ENCODE data around the gene DOCK1.
A peak's percentile ranks its signal among the peaks of the same experiment; 100 is the strongest.

DOCK1 gene

DNA sequence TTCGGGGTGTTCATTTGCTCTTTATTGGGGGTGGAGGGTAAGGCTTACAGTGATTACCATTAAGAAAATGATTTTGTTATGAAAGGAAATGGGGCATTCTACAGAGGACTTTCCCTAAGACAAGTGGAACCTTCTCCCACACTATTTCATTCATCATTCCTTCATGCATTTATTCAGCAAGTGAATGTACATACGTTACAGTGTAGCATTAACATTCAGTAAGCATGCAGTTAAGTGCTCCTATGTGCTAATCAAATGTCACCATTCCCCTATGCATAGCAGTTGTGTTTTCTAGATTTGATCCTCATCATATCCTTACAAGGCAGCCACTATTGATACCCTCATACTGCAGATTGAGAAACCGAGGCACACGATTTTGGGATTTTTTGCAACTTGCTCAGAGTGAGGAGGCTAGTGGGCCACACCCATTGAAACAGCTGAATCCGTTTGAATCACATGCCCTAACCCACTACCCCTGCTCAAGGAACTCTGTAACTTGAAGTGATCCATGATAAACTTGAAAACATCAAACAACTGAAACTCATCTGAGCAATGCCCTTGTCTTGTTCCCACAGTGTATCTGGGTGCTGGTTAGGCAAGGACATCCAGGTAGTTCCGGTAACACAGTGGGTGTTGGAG, 274.5 kb downstream of the DOCK1 start:
- DNase-seq (ENCODE audit: low read depth): no peak

DNA sequence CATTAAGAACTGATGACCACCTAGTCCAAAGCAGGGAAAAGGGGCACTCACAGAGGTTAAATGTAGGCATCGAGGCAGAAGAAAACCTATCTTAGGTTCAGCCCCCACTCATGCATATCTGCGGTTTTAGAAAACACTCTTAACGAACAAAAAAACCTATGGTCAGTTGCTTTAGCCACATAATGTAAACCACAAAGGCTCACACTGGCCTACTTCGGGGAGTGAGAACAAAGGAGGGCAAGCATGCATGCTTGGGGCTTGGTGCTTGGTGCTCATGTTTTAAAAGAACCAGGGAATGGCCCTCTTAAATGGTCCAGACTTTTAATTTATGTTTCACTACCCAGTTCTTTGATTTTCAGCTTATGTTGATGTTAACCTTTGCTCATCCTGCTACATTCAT, 276.9 kb downstream of the DOCK1 start:
- no peak for DNase-seq (ENCODE audit: low read depth)

GRCh38 chr10:127184582-127184981, 279.4 kb downstream of the DOCK1 start:
- DNase-seq (ENCODE audit: low read depth): no peak

DNA sequence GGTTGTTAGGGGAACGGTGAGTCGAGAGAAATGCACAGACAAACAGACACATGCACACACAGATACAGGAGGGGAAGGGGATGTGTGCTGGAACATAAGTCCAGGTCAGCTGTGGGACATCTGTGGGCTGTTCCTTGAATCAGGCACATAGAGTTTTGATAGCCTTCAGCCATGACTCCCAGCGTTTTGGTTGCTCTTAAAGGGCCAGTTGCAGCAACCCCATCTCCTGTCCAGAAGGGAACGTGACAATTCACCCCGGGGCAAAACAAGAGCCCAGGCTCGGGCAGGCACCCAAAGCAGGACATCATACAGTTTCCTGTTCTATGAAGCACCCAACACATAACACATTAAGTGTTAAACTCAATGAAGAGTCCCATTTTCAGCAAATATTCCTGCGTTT, 281.6 kb downstream of the DOCK1 start:
- no peak for DNase-seq (ENCODE audit: low read depth)

- no peak for DNase-seq (ENCODE audit: low read depth)
These were observed 284.0 kb downstream of the DOCK1 start for GRCh38 chr10:127189226-127189625.

DNA sequence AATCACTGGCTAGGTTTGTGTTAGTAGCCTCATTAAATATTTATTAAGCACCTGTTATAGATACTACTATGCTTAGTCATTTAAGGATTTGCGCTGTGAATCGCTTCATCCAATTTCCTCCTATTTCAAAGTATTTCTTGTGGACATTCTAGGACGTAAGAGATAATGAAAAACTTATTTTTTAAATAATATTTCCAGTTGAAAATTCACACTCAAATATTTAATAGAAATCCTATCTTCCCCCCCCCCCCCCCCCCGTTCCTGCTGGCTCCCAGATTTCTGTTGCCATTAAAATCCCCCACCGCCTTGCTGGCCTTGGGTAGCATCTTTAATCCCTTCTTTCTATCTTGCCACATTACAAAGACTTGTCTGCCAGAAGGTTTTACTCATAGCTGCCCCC, 285.2 kb downstream of the DOCK1 start:
- DNase-seq (ENCODE audit: low read depth): no peak

GRCh38 chr10:127193125-127193524, 287.9 kb downstream of the DOCK1 start:
- DNase-seq (ENCODE audit: low read depth): peak; percentile 84

- DNase-seq (ENCODE audit: low read depth): no peak
These were observed 288.9 kb downstream of the DOCK1 start for GRCh38 chr10:127194111-127194510.

- no peak for DNase-seq (ENCODE audit: low read depth)
These were observed 289.4 kb downstream of the DOCK1 start for GRCh38 chr10:127194599-127194998.

DNA sequence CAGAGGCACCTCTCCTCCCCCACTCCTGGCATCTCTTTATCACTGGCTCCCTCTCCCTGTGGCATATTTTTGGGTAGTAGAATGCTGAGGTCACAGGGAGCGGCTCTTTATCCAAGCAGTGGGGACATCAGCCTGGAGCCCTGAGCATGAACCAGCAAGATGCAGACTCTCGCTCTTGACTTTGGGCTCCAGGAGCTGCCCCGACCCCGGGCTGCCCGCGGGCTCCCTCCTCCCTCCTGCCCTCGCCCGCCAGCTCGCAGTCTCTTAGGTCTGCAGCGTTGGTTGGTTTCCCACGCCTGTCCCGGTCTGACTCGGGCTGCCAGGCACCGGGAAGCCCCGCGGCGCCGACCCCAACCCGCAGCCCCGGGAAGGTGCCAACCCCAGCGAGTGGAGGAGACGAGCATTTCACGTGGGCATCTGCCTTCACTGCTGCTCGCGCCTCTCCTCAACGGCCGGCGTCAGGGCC, 289.8 kb downstream of the DOCK1 start:
- DNase-seq (ENCODE audit: low read depth): no peak

- DNase-seq (ENCODE audit: low read depth): no peak
These were observed 290.5 kb downstream of the DOCK1 start for GRCh38 chr10:127195571-127196281.

GRCh38 chr10:127196282-127197153, 291.3 kb downstream of the DOCK1 start, which contains the start of gene INSYN2A:
TSS of gene INSYN2A (minus strand) at chr10:127196591. CDS start at chr10:127176395, 20,196 bp downstream.
- DNase-seq (ENCODE audit: low read depth): peak; percentile 20

- no peak for DNase-seq (ENCODE audit: low read depth)
These were observed 291.9 kb downstream of the DOCK1 start for GRCh38 chr10:127197154-127197432.

GRCh38 chr10:127198307-127198706, 293.1 kb downstream of the DOCK1 start:
- DNase-seq (ENCODE audit: low read depth): no peak

- no peak for DNase-seq (ENCODE audit: low read depth)
These were observed 293.5 kb downstream of the DOCK1 start for GRCh38 chr10:127198721-127199120.

GRCh38 chr10:127200646-127201045, 295.4 kb downstream of the DOCK1 start:
- DNase-seq (ENCODE audit: low read depth): no peak

DNA sequence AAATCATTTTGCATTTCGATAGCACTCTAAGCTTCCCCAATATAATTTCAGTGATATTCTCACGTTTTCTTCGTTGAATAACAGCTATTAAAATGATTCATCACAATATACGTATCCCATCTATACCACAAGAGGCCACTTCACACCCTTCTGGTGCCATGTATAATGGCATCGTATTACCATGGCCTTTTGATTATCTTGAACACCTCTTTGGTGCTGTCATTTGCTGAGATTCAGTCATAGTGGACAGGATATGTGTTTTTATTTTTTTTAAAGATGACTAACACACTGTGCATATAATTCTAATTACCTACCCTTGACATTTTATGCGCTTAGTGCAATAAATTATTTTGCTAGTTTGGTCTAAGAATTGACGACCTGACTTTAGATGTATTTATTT, 297.8 kb downstream of the DOCK1 start:
- DNase-seq (ENCODE audit: low read depth): no peak

DNA sequence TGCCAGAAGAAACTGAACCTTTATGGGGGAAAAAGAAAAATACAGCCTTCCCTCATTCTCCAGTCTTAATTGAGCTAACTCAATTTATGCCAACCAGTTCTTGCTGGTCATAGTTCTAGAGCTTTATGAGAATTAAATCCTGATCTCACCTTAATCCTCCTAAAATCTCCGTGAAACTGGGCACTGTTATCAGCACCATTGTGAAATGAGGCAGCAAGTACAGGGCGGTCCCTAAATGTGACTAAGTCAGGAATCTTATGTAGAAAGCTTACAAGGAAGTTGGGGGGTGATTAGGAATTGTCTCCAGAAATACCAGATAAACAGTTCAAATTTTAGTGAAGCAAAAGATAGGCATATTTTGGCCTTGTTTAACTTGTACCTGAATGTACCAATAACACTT, 301.9 kb downstream of the DOCK1 start:
- DNase-seq (ENCODE audit: low read depth): peak; percentile 60

DNA sequence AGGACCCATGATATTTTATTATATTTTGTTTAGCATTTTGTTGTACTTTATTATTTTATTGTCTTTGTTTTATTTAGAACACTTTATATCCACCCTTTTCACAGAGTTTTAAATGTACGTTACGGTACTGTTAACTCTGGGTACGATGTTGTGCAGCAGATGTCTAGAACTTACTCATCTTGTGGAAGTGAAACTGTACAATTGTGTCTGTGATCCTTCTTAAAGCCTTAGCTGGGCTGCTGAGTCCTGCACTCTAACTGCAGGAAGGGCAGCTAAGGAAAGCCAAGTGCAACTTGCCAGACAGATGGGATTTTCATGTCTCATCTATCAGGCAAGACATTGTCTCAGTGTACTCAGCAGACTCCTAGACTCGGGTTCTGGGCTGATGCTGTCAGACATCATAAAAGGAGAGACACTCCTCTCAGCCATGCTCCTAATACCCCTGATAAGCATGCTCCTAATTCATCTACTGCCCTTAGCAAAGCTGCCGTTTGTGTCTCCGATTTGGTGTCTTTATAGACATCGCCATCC, 305.8 kb downstream of the DOCK1 start:
- no peak for DNase-seq (ENCODE audit: low read depth)

DNA sequence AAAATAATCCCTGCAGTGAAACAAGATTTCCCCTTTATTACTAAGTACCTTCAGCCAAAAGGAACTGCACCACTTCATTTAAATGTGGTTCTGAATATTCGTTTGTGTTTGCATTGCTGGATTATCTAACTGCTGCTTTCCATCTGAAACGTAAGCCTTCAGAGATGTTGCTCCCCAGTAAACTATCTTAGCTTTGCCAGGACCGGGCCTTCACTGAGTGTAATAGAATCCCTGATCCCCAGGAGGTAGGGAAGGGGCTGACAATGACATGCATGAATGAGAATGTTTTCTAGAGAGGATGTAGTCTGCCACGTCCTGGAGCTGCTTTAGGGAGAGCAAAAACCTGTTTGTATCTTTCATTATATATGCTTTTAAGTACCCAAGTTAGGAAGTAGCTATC, 310.6 kb downstream of the DOCK1 start:
- DNase-seq (ENCODE audit: low read depth): no peak

GRCh38 chr10:127216274-127216673, 311.0 kb downstream of the DOCK1 start:
- DNase-seq (ENCODE audit: low read depth): no peak

- no peak for DNase-seq (ENCODE audit: low read depth)
These were observed 311.6 kb downstream of the DOCK1 start for GRCh38 chr10:127216786-127217185.

GRCh38 chr10:127218658-127219057, 313.4 kb downstream of the DOCK1 start:
- DNase-seq (ENCODE audit: low read depth): no peak

Measured in amniotic epithelial cell (primary cell).